Lung microvascular endothelial cell (primary cell): ENCODE data around the gene CDC14C. TPM values are rescaled to one million over a fixed set of nuclear protein-coding genes. Genes with fewer than 3 reads are reported as not detected.
"Not testable (repeated sequence)": the region's sequence is repeated elsewhere in the genome, so short reads cannot be mapped to it uniquely, and the experiment has no call there.

Source experiments
- DNase-seq, 2 donors: peaks; one replicate each; pipeline versions ENCODE4 v3.0.0 to v3.0.0-alpha.2; 2010; ENCODE audit warnings: low read depth in 2 of 2
- total RNA-seq: library from RNA; depleted of rRNA; stranded (reverse); fragments of >200 nt; gene quantifications from 2 replicates; pipeline ENCODE4 v1.2.1, GENCODE V29; 2014

CDC14C gene
- not detected in 2 replicates for total RNA-seq

DNA sequence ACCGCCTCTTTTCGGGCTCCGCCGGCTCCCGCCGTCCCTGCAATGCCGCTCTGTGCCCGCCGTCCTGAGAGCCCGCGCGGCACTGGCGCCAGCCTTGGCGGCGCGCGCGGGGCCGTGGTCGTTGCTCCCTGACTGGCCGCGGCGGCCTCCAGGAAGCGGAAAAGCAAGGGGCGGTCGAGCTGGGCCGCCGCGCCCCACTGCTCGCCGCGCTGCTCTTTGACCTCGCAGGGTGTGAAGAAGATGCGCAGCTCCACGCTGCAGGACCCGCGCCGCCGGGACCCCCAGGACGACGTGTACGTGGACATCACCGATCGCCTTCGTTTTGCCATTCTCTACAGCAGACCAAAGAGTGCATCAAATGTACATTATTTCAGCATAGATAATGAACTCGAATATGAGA is at the start of gene CDC14C:
Gene CDC14C, plus strand, starts transcription at position 115 of the 400 bp plus-strand sequence. Its CDS starts 126 bp downstream, at position 241.
- no peak for DNase-seq

- no peak for DNase-seq
These were observed 49.1 kb upstream of the CDC14C start for GRCh38 chr7:48875045-48875916.

- no peak for DNase-seq
These were observed 48.3 kb upstream of the CDC14C start for GRCh38 chr7:48876087-48876486.

GRCh38 chr7:48880851-48881250 is 43.5 kb upstream of the CDC14C start:
- no peak for DNase-seq

DNA sequence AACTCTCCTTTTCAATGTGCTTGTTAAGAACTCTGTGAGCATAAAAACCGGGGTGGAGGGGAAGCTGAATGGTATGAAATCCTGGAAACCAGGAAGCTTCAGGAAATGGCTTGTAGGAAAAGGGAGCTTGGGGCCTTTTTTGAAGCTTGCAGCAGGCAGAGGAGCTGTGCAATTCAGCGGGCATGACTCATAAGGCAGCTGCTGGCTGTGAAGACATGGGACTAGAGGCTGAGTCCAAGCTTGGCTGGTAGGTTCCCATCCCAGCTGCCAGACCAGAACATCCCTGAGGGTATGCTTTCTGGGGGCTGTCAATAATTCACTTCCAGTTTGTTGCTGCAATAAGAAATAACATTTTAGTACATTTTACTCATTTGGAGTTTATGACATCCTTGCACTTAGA is 36.8 kb upstream of the CDC14C start:
- DNase-seq, result no peak

GRCh38 chr7:48894574-48894973 is 29.8 kb upstream of the CDC14C start:
- no peak for DNase-seq

GRCh38 chr7:48899932-48900331 is 24.4 kb upstream of the CDC14C start:
- no peak for DNase-seq

DNA sequence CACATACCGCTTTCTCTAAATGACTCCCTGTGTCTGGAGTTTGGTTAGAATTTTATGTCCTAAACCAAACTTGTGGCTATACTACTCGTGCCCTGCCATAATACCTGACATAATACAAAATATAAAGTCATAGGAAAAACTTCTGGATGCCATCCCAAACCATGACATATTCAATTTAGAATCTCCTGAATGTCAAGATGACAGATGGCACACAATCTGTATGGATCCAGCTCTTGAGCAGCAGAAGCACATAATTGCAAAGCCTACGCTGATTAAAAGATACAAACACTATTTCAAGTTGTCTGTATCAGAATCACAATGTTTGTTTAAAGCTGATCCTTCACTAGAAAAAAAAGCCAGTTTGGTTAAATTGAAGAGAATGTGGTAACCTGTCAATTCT is 22.4 kb upstream of the CDC14C start:
- no peak for DNase-seq

DNA sequence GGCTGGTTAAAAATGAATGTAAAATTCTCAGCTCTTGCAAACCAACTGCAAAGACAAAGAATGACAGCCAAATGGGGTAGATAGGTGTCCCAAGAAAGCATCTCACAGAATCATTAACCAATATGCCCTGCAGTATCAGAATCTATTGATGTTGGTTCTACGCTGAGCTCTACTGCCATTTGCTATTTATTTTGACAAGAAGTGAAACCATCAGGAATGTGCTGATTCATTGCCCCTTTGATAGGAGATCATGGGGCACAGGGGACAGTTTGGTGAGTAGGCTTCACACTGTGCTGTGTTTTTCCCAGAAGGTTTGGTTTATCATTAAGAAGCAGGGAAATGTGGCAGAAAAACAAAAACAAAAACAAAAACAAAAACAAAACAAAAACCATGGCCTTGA is 19.4 kb upstream of the CDC14C start:
- no peak for DNase-seq

DNA sequence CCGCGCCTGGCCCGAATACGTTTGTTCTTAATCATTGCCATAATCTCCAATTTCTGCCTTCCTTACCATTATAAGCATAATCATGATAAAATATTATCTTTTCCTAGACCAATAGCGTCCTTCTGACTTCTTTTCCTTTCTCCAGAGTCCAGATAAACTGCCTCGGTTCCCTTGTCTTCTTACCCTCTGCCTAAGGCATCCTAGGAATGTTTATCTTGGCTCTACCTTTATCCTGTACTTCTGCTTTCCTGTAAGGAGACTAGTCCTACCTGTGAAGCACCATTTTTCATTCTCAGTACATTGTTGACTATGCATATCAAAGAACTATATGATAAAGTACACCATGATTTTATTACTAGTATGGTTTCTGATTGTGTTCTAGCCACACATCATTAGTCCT is 18.7 kb upstream of the CDC14C start:
- not testable (repeated sequence) for DNase-seq

GRCh38 chr7:48909887-48910286 is 14.5 kb upstream of the CDC14C start:
- not testable (repeated sequence) for DNase-seq

DNA sequence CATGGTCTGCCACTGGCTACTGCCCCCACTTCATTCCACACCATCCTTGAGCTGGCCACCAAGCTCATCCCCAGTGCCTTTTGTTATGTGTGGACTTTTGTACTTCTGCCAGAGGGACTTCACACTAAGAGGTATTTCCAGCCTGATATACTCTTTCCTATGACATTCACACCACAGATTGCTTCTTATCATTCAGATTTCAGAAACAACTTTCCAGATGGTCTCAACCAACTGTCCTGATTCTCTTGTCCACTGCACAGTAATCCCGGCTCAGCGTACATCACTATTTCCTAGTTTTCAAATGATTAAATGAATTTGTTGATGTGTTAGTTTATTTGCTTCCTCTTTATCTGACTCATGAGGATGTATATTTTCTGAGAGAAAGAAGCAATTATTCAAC is 7.1 kb downstream of the CDC14C start:
- DNase-seq, result no peak

DNA sequence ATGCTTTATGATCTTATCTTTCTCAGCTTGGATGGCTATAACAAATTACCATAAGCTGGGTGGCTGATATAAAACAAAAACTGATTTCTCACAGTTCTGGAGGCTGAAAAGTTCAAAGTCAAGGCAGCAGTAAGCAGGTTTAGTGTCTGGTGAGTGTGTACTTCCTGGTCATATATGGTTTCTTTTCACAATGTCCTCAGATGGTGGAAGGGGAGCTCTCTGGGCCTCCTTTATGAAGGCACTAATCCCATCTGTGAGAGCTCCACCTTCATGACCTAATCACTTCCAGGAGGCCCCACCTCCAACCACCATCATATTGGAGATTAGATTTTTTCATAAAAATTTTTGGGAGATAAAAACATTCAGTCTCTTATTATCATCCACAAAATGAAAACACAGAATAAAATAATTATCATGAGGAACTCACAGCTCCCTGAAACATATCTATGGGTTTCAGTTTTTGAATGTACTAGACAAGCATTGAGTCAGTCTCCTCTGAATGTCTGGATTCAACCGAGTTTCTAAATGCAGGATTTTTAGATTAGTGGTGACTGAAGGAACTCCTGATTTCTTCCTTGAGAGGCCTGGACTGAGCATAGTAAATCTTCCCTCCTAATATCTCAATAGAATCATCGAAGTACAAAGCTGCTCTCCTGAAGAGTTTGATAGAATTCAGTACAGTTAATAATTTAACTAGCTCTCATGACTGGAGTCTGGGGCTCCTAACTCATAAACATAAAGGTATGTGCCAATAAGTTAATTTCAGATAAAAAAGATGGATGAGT is 8.0 kb downstream of the CDC14C start:
- DNase-seq, result no peak

DNA sequence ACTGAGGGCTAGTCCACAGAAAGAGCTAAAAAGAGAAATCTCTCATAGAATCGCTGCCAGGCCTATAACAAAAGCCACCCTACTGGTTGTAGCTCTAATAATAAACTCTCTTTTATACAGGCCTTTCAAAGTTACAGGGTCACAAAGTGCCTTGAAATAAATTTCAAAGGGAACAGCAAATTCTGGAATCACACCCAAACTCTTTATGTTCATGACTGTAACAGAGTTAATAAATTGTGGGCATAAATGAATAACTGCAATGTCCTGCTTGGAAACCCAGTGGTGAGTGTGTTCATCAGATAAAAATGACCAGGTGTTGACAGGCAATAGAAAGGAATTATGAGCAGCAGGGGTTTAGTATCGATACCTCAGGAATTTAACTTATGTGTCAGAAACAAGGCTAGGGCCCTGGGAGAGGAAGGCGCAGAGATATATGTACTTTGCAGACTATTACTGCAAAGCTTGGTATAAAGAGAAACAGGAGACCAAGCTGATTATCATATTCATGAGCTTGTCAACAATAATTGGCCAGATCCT is 9.3 kb downstream of the CDC14C start:
- DNase-seq, result no peak

DNA sequence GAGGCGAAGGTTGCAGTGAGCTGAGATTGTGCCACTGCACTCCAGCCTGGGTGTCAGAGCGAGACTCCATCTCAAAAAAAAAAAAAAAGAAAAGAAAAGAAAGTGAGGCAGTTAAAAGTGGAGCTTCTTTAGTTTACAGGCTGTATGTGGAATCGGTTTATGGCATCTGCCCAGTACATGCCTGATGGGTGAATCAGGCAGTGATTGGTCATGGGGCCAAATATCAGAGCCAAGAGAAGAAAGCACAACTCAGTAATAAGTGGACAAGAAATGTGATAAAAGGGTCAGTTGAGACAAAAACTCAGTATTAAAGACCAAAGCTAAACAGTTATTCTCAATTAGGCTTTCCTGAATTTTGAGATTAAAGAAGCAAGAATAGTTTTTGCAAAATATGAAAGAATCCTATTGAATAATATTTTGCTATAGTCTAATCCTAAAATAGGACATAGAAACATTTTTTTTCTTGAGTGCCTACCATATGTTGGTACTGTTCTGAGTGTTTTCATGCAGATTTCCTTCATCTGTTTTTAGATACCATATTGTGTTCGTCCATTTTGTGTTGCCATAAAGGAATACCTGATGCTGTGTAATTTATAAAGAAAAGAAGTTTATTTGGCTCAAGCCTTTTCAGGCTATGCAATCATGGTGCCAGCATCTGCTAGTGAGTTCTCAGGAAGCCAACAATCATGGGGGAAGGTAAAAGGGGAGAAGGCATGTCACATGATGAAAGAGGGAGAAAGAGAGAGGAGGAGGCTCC is 14.4 kb downstream of the CDC14C start:
- DNase-seq, result no peak

- DNase-seq, result no peak
These were observed 19.1 kb downstream of the CDC14C start for GRCh38 chr7:48943279-48943990.

GRCh38 chr7:48955916-48956315 is 31.6 kb downstream of the CDC14C start:
- DNase-seq, result no peak

DNA sequence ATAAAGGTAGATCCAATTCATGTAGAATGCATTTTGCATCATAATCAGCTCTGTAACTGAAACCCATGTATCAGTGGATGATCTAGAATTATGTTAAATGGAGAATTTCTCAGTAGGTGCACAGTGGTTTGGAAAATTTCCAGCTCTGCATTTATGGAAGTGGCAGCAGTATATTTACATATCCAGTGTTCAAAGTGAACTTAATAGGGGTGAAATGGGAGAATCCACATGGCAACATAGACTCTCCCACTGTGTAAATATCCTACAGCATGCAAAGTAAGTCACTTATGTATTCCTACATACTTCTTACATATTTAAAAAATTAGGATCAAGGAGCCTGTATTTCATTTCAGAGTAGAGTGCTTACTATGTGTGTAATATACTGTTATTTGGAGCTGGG is 35.3 kb downstream of the CDC14C start:
- no peak for DNase-seq

- DNase-seq, result no peak
These were observed 38.6 kb downstream of the CDC14C start for GRCh38 chr7:48962821-48963505.

GRCh38 chr7:48964074-48964473 is 39.7 kb downstream of the CDC14C start:
- no peak for DNase-seq
